Skeletal muscle cell (primary cell): Measurements from ENCODE around the gene MAP1LC3B2.
A peak's percentile ranks its signal among the peaks of the same experiment; 100 is the strongest.

Experiments
- DNase-seq: peaks from one replicate; pipeline ENCODE4 v3.0.0-alpha.2; 2010; ENCODE audit warnings: low read depth
- H3K4me3 ChIP-seq: 2 replicates; pipeline ENCODE4 v1.5.1; 2011; ENCODE audit warnings: low read depth, mild to moderate bottlenecking, control low read depth, low read length, moderate library complexity

Gene MAP1LC3B2

DNA sequence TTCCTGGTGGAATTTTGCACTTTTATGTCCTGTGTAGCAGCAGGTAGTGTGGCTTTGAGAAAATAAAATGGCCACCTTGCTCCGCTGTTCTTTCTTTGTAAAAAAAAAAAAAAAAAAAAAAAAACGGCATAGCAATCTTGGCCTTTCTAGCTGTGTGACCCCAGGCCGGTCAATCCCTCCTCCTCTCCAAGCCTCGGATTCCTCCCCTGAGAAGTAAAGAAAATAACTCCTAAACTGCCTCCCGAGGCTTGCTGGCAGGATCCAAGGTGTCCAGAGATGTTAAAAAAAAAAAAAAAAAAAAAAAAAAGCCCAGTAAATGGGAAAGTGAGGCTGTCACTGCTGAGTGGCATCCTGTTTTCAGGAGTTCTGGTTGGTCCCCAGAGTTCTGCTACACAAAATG lies 23.9 kb upstream of the MAP1LC3B2 start:
- no peak for DNase-seq
- no peak overlapping the region for H3K4me3 ChIP-seq

DNA sequence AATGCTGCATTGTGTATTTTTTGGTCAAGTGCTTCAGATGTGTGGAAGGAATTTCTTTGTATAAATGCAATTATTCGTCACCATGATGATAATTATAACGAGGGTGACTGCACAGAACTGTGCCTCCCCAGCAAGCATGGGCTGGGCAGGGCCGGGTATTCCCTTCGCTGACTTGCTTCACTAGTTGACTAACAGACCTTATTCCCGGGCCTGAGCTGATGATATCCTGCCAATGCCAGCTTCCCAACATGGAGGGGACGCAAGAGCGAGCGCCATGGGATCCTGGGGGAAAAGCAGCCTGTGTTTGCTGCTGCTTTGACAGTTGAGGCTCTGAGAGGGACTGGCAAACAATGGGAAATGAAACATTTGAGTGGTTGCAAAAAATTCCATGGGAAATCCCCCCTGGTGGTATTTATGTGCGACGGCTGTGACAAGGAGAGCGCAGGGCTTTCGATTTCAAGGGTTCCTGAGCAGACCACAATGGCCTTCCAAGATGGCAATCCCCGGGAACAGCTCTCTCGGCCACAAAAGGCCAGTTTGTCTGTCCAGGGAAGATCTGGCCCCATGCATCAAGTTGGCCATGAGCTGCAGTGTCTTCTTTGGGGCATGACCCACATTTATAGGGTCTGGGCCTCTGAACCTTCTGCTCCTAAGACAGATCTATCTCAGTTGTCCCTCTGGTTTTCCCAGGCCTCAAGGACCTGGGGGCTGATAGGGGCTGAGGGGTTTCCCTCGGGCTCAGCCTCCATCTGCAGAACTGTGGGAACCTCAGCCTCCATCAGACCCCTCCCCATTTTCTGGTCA lies 21.9 kb upstream of the MAP1LC3B2 start:
- no peak overlapping the region for H3K4me3 ChIP-seq
- no peak for DNase-seq

DNA sequence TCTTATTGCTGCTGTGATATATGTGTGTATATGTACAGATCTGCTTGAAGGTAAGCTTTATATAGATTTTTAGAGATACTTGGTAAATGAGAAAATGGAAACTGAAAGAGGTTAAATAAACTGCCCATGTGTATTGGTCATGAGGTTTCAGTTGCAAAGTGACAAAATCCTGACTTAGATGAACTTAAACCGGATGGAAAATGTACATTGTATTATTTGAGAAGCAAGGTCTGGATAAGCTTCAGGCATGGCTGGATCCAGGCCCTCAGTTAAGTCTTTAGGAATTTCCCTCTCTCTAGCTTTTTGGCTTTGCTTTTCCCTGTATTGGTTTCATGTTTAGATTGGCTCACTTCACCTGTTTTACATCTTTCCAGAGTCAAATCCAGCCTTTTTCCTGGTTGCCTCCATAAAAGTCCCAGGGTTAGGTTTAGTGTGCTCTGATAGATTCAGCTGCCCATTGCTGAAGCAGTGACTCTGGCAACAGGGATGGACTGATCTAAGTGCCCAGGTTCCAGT lies 21.0 kb upstream of the MAP1LC3B2 start:
- no peak overlapping the region for H3K4me3 ChIP-seq
- no peak for DNase-seq

DNA sequence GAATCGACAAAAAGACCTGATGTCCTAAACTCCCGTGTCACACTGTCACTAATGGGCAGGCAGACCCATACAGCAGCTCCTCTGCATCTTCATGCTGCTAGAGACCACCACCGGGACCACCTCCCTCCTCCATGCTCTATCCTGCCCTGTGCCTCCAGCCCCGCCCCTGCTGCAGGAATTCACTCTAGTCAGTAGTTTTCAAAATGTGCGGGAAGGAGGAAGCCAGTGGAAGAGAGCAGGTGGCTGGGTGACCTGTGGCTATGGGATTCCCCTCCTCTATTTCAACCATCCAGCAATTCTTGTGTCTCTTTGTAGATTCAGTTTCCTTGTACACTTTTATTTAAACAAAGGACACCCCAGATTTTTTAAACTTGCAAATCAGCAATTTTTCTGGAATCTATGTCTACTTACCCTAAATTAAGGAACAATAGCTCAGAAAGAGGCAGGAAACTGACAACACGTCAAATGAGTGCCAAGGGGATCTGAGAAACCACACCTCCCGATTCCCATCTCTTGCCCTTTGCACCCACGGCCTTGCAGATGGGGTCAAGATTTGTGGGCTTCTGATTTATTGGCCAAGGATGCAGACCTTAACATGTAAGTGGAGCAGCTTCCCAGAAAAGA lies 20.4 kb upstream of the MAP1LC3B2 start:
- no peak overlapping the region for H3K4me3 ChIP-seq
- no peak for DNase-seq

DNA sequence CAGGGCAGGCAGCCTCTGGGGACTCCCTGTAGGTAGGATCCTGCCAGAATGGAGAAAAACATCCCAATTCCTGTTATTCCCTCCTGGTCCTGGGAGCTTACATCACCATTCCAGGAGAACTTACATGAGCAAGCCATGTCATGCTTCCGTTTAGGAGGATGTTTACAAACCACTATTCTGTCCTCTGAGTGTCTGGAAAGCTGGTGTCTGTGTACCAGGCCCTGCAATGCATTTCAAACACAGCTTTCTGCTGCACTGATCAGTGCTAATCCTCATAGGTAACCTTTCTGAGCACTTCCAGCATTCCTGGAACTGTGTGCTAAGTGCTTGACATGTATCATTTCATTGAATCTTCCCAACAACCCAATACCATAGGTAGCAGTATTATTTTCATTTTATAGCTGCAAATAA lies 19.8 kb upstream of the MAP1LC3B2 start:
- H3K4me3 ChIP-seq: no peak overlapping the region
- no peak for DNase-seq

DNA sequence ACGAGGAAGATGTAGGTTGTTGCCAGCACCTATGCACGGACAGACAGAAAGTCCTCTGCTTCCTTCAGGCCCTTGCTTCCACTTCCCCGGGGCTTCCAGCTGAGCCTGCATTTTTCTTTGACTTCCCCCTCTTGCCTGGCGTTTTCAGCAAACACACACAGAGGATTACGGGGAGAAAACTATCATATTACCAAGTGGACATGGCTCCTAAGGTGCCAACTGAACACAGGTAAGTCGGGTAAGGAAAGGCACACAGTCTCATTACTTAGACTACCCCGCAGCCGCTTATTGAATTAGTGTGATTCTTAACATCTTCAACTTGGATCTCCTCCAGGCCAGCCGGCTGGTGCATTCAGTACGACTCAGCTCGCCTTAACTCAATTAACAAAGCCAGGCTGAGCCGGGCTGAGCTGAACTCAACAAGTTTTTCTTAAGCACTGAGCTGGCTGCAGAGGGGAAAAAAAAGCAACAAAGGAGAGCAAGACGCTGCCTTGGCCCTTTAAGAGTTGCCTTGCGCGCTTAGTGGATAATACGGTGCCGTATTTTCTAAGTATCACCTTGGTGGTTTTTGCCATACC lies 19.2 kb upstream of the MAP1LC3B2 start:
- no peak for DNase-seq
- no peak overlapping the region for H3K4me3 ChIP-seq

DNA sequence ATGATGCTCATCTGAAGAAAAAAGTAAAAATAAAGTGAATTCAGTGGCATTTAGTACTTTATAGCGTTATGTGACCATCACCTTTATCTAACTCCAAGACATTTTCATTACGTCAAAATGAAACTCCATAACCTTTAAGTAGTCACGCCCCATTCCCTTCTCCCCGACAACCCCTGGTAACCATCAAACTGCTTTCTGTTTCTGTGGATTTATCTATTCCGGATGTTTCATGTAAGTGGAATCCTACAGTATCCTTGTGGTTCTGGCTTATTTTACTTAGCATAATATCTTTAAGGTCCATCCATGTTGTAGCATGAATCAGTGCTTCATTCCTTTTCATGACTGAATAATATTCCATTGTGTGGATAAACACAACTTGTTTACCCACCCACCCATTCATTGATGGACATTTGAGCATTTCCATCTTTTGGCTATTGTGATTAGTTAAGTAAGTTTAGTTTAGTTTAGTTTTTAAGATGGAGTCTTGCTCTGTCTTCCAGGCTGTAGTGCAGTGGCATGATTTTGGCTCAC lies 18.5 kb upstream of the MAP1LC3B2 start:
- H3K4me3 ChIP-seq: no peak overlapping the region
- DNase-seq: no peak

DNA sequence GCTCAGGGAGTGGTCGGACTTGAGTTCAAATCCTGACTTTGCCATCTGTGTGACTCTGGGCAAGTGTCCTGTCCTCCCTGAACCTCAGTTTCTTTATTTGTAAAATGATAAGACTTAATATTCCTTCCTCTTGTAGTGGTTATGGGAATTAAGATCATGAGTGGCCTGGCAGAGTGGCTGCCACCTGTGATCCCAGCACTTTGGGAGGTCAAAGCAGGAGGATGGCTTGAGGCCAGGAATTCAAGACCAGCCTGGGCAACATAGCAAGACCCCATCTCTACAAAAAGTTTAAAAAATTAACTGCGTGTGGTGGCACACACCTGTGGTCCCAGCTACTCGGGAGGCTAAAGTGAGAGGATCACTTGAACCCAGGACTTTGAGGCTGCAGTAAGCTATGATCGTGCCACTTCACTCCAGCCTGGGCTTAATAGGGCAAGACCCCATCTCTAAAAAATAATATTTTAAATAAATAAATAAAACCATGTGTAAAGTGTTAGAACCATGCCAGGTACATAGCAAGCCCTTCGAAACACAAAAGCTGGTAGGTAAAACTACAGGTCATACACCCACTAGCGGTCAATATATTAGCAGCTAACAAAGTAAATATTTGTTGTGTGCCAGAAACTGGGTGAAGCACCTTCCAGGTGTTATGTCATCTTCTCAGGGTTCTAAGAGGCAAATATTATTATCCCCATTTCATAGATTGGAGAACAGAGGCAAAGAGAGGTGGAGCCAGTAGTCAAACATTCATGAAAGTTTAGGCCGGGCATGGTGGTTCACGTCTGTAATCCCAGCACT lies 17.4 kb upstream of the MAP1LC3B2 start:
- H3K4me3 ChIP-seq: no peak overlapping the region
- no peak for DNase-seq

DNA sequence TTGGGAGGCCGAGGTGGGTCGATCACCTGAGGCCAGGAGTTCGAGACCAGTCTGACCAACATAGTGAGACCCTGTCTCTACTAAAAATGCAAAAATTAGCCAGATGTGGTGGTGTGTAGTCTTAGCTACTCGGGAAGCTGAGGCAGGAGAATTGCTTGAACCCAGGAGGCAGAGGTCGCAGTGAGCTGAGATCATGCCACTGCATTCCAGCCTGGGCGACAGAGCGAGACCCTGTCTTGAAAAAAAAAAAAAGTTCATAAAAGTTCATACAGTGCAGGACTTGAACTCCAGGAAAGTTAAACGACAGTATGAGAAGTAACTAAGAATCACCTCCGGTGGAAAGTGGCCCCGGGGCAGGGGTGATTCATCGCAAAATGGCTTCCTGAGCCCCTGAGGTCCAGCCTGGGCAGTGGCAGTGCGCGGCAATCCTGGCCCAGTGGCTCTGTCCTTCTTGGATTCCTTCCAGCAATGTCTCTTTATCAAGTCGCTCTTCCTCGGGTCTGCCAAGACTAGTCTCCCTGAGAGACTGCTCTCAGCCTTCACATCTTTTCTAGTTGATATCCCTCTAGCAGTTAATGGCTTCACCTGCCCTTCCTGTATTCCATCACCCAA lies 16.7 kb upstream of the MAP1LC3B2 start:
- no peak overlapping the region for H3K4me3 ChIP-seq
- no peak for DNase-seq

DNA sequence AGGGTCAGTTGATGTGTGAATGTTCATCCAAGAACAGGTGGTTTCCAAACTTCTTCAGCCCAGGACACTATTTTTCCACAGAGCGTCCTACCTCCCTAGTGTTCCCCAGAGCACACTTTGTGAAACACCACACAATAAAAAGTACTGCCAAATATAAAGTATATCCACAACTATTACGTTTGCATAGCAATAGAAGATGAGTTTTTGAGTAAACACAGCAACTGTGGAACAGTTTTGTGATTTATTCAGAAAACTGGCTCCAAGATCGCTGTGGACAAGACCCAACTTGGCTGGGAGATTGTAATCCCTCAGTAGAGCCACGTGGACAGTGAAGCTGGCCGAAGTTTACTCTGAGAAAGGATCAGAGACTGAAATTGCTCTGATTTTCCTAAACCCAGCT lies 14.5 kb upstream of the MAP1LC3B2 start:
- no peak overlapping the region for H3K4me3 ChIP-seq
- no peak for DNase-seq

DNA sequence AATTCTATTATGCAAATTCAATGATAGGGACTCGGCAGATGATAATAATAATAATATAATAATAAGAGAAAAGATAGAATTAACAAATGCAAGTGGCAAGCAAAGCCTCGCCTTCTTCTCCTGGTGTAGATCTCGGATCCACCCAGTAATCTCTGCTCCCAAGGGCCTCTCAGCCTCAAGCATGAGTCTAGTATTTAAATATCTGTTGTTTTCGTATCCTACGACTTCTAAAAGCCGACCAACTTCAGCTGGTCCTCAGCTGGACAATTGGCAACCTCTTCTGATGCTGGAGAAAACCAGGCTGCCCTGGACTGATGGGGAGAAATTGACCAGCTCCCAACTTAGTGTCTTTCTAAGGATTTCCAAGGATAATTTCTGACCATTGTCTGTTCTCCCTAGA lies 14.0 kb upstream of the MAP1LC3B2 start:
- no peak for DNase-seq
- no peak overlapping the region for H3K4me3 ChIP-seq

DNA sequence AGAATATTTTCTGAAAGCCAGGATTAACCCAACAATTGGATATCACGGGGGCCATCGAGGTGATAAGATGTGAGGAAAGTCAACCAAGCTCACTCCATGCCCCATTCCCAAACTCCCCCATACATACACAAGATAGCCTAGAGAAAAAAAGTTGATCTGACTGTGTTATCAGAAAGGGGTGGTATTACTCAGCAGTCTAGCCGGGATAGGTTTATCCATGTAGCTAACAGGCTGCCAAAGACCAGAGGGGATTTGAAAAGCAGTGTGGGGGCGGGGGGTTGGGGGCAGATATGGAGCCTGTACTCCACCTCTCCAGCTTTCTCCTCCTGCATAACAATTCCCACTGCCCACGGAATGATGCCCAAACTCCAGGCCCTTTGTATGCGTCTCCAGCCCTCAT lies 13.2 kb upstream of the MAP1LC3B2 start:
- no peak overlapping the region for H3K4me3 ChIP-seq
- no peak for DNase-seq

DNA sequence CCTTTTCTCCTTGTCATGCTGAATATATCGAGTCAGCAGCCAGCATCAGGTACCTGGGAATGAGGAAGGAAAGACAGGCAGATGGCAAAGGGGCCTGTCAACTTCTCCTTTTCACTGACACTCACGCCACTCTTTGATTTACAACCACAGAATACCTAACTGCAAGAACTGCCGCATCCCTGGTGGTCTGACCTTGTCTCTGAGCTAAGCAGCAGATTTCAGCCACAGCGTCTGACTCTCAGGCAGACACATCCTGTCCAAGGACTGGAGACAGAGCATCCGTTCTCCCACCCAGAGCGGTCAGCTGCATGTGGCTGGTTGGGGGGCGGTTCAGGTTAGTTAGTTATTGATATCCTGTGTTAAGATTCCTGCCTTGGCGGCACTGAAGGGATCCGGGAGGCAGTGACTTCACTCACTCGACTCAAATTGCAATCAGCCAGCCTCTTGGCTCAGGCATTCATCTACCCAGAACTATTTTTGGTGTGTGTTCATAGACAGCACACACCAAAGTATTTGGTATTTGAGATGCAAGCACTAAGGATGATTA lies 11.2 kb upstream of the MAP1LC3B2 start:
- no peak overlapping the region for H3K4me3 ChIP-seq
- peak; percentile 40 for DNase-seq

DNA sequence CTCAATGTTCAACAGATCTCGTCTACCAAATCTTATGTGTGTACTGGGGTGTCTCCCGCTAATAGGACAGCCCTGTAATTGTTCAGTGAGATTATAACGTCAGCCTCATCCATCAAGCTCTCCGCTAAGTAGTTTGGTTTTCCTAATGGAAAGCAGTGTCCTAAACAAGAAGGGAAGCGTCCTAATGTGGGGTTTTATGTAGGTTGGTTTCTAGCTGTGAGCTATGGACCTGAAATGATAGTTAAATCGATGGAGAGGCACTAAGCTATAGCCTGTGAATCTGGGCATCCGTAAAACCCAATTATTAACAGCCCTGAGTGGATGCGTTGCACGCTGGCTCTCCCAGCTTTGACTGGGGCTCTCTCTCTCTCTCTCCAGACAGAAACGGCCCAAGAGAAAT lies 9.2 kb upstream of the MAP1LC3B2 start:
- H3K4me3 ChIP-seq: no peak overlapping the region
- DNase-seq: no peak

DNA sequence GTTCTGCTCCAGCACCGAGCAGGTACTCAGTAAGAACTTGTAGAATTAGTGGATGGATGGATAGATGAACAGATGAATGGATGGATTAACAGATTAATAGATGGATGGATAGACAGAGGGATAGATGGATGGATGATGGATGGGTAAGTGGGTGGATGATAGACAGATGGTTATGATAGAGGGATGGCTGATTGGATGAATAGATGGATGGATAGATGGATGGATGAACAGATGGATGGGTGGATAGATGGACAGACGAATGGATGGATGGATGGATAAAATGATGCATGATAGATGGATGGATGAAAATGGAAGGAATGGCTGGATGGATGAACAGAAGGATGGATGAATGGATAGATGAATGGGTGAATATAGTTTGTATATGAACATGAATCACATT lies 8.0 kb upstream of the MAP1LC3B2 start:
- DNase-seq: no peak
- no peak overlapping the region for H3K4me3 ChIP-seq

DNA sequence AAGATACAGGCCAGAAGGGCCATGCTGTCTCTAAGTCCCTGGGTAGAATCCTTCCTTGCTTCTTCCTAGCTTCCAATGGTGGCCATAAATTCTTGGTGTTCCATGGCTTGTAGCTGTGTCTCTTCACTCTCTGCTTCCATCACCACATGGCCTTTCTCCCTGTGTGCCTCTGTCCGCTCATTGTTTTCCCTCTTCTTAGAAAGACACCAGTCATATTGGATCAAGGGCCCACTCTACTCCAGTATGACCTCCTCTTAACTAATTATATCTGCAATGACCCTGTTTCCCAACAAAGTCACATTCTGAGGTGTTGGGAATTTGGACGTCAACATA lies 7.6 kb upstream of the MAP1LC3B2 start:
- H3K4me3 ChIP-seq: no peak overlapping the region
- DNase-seq: no peak

DNA sequence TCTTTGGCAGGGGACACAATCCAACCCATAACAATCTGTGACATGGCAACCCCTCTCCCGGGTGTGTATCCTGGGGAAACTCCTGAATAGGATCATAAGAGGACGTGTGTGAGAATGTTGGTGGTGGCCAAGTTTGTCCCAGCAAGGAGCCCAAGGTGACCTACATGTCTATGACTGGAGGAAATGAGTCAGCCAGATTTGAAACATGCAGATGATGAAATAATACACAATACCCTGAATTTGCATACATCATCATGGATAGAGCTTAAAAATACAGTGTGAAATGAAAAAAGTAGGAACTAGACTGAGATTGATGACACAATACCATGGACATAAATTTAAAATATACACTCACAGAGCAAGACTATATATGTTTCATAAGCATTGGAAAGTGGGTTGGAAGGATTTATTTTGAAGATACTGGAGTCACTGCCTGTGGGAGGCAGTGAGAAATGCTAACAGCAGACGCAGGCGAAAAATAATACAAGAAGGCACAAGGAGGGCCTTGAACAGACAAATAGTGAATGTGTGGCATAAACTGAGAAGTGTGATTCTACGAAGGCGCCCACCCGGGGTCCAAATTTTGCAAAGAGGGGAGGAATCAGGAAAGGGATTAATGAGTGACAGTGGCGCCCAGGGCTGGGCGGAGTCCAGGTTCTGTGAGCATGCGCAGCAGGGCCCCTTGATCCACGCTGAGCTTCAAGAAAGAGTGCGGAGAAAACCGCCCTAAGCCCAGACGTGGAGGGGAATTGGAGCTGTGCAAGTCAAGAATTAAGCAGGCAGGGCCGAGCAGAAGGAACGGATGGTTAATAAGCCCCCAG lies 7.0 kb upstream of the MAP1LC3B2 start:
- H3K4me3 ChIP-seq: no peak overlapping the region
- peak; percentile 67 for DNase-seq

DNA sequence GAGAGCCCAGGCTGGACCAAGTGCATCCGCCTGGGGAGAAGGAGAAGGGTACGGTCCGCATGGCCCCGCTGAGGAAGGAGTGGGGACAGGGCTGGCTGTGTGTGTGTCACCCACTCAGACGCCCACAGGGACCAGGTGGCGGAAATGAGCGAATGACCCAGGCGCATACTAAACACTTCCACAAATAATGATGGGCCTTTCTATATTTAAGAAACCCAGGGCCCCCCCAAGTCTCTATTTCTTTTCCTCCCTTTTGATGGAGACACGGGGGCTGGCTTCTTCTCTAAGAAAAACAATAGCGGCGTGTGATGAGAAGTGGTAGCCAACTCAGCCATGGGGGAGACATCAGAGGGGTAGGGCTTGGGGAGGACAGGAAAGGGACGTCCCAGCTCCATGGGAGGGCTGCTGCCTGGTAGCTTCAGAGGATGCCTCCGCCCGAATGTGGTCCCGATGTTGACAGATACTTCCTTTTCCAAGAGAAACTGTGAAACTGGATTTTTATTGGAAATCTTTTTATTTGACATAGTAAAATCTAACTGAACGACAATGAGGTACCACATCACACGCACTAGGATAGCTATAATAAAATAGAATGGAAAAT lies 6.3 kb upstream of the MAP1LC3B2 start:
- no peak overlapping the region for H3K4me3 ChIP-seq
- DNase-seq: no peak
